CD14-positive monocyte (primary cell): ENCODE data around the gene EVL. TPM values are rescaled to one million over a fixed set of nuclear protein-coding genes. Genes with fewer than 3 reads are reported as not detected.

Source experiments
- DNase-seq, 3 donors: peaks; one replicate each; pipeline ENCODE4 v3.0.0-alpha.2; 2011 to 2022
- H2AFZ ChIP-seq: 2 replicates; pipeline ENCODE4 v1.6.0; 2012; ENCODE audit warnings: mild to moderate bottlenecking, low read depth, low read length, inconsistent platforms; ENCODE audit not compliant: insufficient read depth, poor library complexity, severe bottlenecking
- H3K27ac ChIP-seq, 2 donors: 1 replicate in 1 of 2; 2 replicates in 1 of 2; pipeline ENCODE4 v1.5.1; 2012 to 2013; ENCODE audit warnings: low read length in 2 of 2, control low read depth in 1 of 2, inconsistent platforms in 1 of 2, low read depth in 1 of 2, mild to moderate bottlenecking in 1 of 2
- H3K27me3 ChIP-seq, 2 donors: one replicate each; pipeline versions ENCODE4 v1.6.0 to v1.6.1; 2011 to 2013; ENCODE audit warnings: low read length in 2 of 2; ENCODE audit not compliant: control insufficient read depth in 2 of 2, insufficient read depth in 2 of 2
- H3K36me3 ChIP-seq, 2 donors: replicated peaks in 1 of 2; 1 replicate in 1 of 2; 2 replicates in 1 of 2; pipeline versions ENCODE4 v1.5.1 to v1.6.1; 2012 to 2013; ENCODE audit warnings: low read length in 2 of 2, control low read depth in 1 of 2, inconsistent platforms in 1 of 2, mild to moderate bottlenecking in 1 of 2; ENCODE audit not compliant: insufficient read depth in 2 of 2, control insufficient read depth in 1 of 2
- H3K4me1 ChIP-seq, 2 donors: 1 replicate in 1 of 2; 2 replicates in 1 of 2; pipeline versions ENCODE4 v1.5.1 to v1.6.1; 2012 to 2013; ENCODE audit warnings: low read length in 2 of 2, control low read depth in 1 of 2, inconsistent platforms in 1 of 2, mild to moderate bottlenecking in 1 of 2, moderate library complexity in 1 of 2; ENCODE audit not compliant: insufficient read depth in 2 of 2, control insufficient read depth in 1 of 2
- H3K4me2 ChIP-seq: replicated peaks from 2 replicates; pipeline ENCODE3; 2012; ENCODE audit warnings: low read length, moderate library complexity, mild to moderate bottlenecking; ENCODE audit not compliant: poor library complexity, severe bottlenecking; ENCODE audit errors: extremely low read depth
- H3K4me3 ChIP-seq, 3 experiments: fragments of 200-600 bp in 1 of 3; sonication (generic) in 1 of 3; replicated peaks in 1 of 3; 1 replicate in 2 of 3; 2 replicates in 1 of 3; pipeline ENCODE4 v1.5.1; 2011 to 2013; ENCODE audit warnings: low read length in 3 of 3, mild to moderate bottlenecking in 3 of 3, control low read depth in 2 of 3, low read depth in 2 of 3, inconsistent platforms in 1 of 3, moderate library complexity in 1 of 3
- H3K79me2 ChIP-seq: 2 replicates; pipeline ENCODE4 v1.6.0; 2012; ENCODE audit warnings: mild to moderate bottlenecking, control low read depth, inconsistent platforms, low read length, moderate library complexity; ENCODE audit not compliant: insufficient read depth
- H3K9ac ChIP-seq: 2 replicates; pipeline ENCODE4 v1.6.0; 2017; ENCODE audit warnings: low read length, mild to moderate bottlenecking; ENCODE audit not compliant: insufficient read depth, poor library complexity, severe bottlenecking
- H3K9me3 ChIP-seq, 2 donors: replicated peaks in 1 of 2; 1 replicate in 1 of 2; 2 replicates in 1 of 2; pipeline versions ENCODE4 v1.5.1 to v1.6.1; 2012 to 2013; ENCODE audit warnings: low read length in 2 of 2, control low read depth in 1 of 2; ENCODE audit not compliant: control insufficient read depth in 1 of 2, insufficient read depth in 1 of 2
- H4K20me1 ChIP-seq: 2 replicates; pipeline ENCODE4 v1.6.0; 2012; ENCODE audit warnings: mild to moderate bottlenecking, low read length, control low read depth, moderate library complexity; ENCODE audit not compliant: insufficient read depth
- H3K27ac Mint-ChIP-seq, 7 donors: one replicate each; pipeline ENCODE4 v1.8.0; 2020; ENCODE audit warnings: mild to moderate bottlenecking in 7 of 7, mixed read lengths in 7 of 7, moderate library complexity in 6 of 7, inconsistent platforms in 2 of 7
- H3K27me3 Mint-ChIP-seq, 3 donors: one replicate each; pipeline ENCODE4 v1.8.0; 2021 to 2022; ENCODE audit warnings: low read depth in 3 of 3, mild to moderate bottlenecking in 3 of 3, mixed read lengths in 3 of 3, moderate library complexity in 3 of 3, inconsistent platforms in 1 of 3
- H3K36me3 Mint-ChIP-seq, 2 donors: one replicate each; pipeline ENCODE4 v1.8.0; 2020; ENCODE audit warnings: mixed read lengths in 2 of 2, inconsistent platforms in 1 of 2, mild to moderate bottlenecking in 1 of 2
- H3K4me1 Mint-ChIP-seq: one replicate; pipeline ENCODE4 v1.8.0; 2020; ENCODE audit warnings: mild to moderate bottlenecking, mixed read lengths
- H3K4me3 Mint-ChIP-seq, 2 donors: one replicate each; pipeline ENCODE4 v1.8.0; 2020; ENCODE audit warnings: mild to moderate bottlenecking in 2 of 2, mixed read lengths in 2 of 2, moderate library complexity in 1 of 2
- H3K9me3 Mint-ChIP-seq, 7 donors: one replicate each; pipeline ENCODE4 v1.8.0; 2020 to 2022; ENCODE audit warnings: mixed read lengths in 7 of 7, mild to moderate bottlenecking in 6 of 7, moderate library complexity in 6 of 7, inconsistent platforms in 2 of 7
- CTCF ChIP-seq: fragments of 200-600 bp; IDR thresholded peaks from one replicate; pipeline ENCODE4 v1.8.0; 2022; ENCODE audit warnings: antibody characterized with exemption, mild to moderate bottlenecking
- WGBS: methylation state at CpG from one replicate; pipeline ENCODE4 v1.1.5; 2013; ENCODE audit warnings: missing lambda C conversion rate; ENCODE audit not compliant: insufficient coverage; 5-methylcytosine and 5-hydroxymethylcytosine counted together
- intact Hi-C, 2 donors: fragments of 100-400 bp; cut with micrococcal nuclease; formaldehyde crosslinking; loops; one replicate each; pipeline versions ENCODE4 v1.15.0 to v1.15.1; 2023
- polyA plus RNA-seq, 3 donors: library from polyadenylated mRNA; depleted of rRNA in 1 of 3; unstranded in 2 of 3; stranded (reverse) in 1 of 3; fragments of 300-500 nt in 2 of 3; fragments of >200 nt in 1 of 3; fragmentation: Illumina TruSeq in 2 of 3; gene quantifications; 1 replicate in 2 of 3; 2 replicates in 1 of 3; pipeline ENCODE4 v1.2.3, GENCODE V29; 2012 to 2021

The EVL gene
- polyA plus RNA-seq, 3 donors: 3.2 to 131 (median 6.7) TPM

- 83% methylated on average over 1 of the region's 2 CpGs for WGBS
- no peak overlapping the region for H3K27ac Mint-ChIP-seq
- Histone ChIP-seq H4K20me1 (no peaks in the 10 kb centered on the region), H2AFZ (no peak overlapping the region), H3K36me3 (no peaks in the 10 kb centered on the region), H3K4me1 (no peaks in the 10 kb centered on the region), H3K27ac (no peak overlapping the region), H3K4me2 (no peak overlapping the region), H3K9me3 (no peaks in the 10 kb centered on the region), H3K4me3 (no peak overlapping the region), H3K9ac (no peak overlapping the region), H3K27me3 (no peaks in the 10 kb centered on the region), H3K79me2 (peaks cover 3% of the 10 kb centered on the region)
- DNase-seq: no peak
- TF ChIP-seq CTCF: no peak
- H3K4me1 Mint-ChIP-seq: peaks cover 5% of the 10 kb centered on the region
- peaks cover 0 to 4% (median 4%) of the 10 kb centered on the region in 3 donors for H3K27me3 Mint-ChIP-seq
- intact Hi-C loops: no loop called here
- no peak overlapping the region for H3K4me3 Mint-ChIP-seq
- H3K9me3 Mint-ChIP-seq: peaks cover 0 to 3% (median 0%) of the 10 kb centered on the region in 7 donors
- H3K36me3 Mint-ChIP-seq: no peaks in the 10 kb centered on the region
Observed at GRCh38 chr14:100051103-100051502, 14.1 kb upstream of the EVL start.

- Histone ChIP-seq H3K9me3 (no peaks in the 10 kb centered on the region), H3K9ac (no peak overlapping the region), H4K20me1 (no peaks in the 10 kb centered on the region), H3K79me2 (peaks cover 3% of the 10 kb centered on the region), H3K4me2 (no peak overlapping the region), H3K27me3 (no peaks in the 10 kb centered on the region), H2AFZ (no peak overlapping the region), H3K36me3 (no peaks in the 10 kb centered on the region), H3K4me1 (no peaks in the 10 kb centered on the region), H3K4me3 (no peak overlapping the region), H3K27ac (no peak overlapping the region)
- Mint-ChIP-seq H3K4me3 (no peak overlapping the region), H3K27ac (no peak overlapping the region), H3K27me3 (peaks cover 0 to 4% (median 4%) of the 10 kb centered on the region in 3 donors), H3K36me3 (no peaks in the 10 kb centered on the region), H3K4me1 (peaks cover 5% of the 10 kb centered on the region), H3K9me3 (peaks cover 0 to 3% (median 0%) of the 10 kb centered on the region in 7 donors)
- no peak for TF ChIP-seq CTCF
- intact Hi-C loops: no loop called here
- WGBS: 100% methylated on average over 1 of the region's 5 CpGs
- no peak for DNase-seq
Observed at GRCh38 chr14:100051543-100051942, 13.7 kb upstream of the EVL start.
